Mucosa of stomach (tissue), 1 donor: ENCODE data around the gene RLN2.
"Not testable (repeated sequence)": the region's sequence is repeated elsewhere in the genome, so short reads cannot be mapped to it uniquely, and the experiment has no call there.

Source experiments
- H3K27me3 ChIP-seq: one replicate; pipeline ENCODE4 v1.7.0; 2013; ENCODE audit warnings: mild to moderate bottlenecking, low read length; ENCODE audit not compliant: control insufficient read depth, insufficient read depth
- H3K36me3 ChIP-seq: one replicate; pipeline ENCODE4 v1.7.0; 2013; ENCODE audit warnings: low read length; ENCODE audit not compliant: control insufficient read depth, insufficient read depth
- H3K4me1 ChIP-seq: one replicate; pipeline ENCODE4 v1.7.0; 2013; ENCODE audit warnings: mild to moderate bottlenecking, low read length; ENCODE audit not compliant: control insufficient read depth, insufficient read depth
- H3K4me3 ChIP-seq: one replicate; pipeline ENCODE4 v1.7.0; 2013; ENCODE audit warnings: low read length
- H3K9ac ChIP-seq: one replicate; pipeline ENCODE4 v1.7.0; 2013; ENCODE audit warnings: mild to moderate bottlenecking, low read length, moderate library complexity
- H3K9me3 ChIP-seq: one replicate; pipeline ENCODE4 v1.7.0; 2013; ENCODE audit warnings: mild to moderate bottlenecking, low read length, moderate library complexity; ENCODE audit not compliant: control insufficient read depth
- donor health status: Pancreatic carcinoma.

RLN2 gene, protein sequence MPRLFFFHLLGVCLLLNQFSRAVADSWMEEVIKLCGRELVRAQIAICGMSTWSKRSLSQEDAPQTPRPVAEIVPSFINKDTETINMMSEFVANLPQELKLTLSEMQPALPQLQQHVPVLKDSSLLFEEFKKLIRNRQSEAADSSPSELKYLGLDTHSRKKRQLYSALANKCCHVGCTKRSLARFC

DNA sequence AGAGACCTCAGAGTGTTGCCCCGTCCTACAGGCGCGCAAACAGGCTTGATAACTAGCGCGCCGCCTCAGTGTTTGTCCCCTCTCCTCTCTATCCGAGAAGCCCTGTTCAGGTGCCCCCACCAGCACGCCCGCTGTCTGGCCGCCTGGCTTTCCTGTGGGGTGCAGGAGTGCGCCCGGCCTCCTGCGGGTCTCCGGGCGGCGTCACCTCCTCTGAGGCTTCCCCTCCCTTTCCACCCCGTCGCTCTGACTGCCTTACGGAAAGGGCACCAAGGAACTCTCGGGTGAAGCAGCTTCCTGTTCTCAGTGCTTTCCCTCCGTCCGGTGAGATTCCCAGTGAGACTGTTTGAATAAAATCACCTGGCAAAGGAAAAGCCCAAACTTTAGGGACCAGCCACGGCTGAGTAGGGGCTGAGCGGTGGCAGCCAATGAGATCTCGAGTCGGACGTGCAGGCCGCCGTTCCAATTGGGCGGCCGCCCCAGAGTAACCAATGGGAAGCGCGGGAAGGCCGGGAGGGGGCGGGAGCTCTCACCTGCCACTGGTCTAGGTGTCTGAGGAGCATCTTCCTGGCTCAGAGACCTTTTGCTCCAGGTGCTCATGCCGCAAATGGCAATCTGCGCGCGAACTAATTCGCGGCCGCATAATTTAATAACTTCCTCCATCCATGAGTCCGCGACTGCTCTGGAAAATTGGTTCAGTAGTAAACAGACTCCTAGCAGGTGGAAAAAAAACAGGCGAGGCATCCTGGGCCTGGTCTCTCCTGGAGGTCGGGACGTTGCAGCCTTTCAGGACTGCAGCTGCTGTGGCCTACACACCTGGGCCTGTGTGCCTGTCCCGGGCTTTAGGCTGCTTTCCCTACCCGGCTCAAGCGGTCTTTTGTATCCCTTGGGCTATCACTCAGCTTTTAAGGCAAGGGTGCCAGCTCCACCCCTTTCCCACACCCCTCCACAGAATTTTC, at the start of gene RLN2:
TSS of gene RLN2 (minus strand) at position 877 of the 956 bp plus-strand sequence. CDS start at position 741, 136 bp downstream.
- not testable (repeated sequence) for H3K9me3 ChIP-seq, H3K36me3 ChIP-seq, H3K27me3 ChIP-seq, H3K4me1 ChIP-seq, H3K4me3 ChIP-seq, H3K9ac ChIP-seq

DNA sequence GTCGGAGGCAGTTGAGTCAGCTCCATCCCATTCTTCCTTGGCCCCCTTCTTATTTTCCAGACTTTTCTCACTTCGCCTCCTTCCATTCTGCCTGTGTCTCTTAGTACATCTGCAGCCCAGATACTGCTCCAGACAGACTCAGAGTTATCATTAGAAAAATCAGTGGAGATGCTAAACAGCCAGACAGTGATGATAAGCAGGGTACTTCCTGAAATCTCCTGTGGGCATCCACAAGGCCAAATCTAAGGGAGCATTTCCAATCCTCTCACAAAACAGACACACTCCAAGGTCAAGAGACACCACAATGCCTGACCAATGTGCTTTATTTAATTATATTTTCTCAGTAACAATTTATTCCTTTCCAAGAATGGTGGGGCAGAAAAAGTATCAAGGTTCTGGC, 49.7 kb upstream of the RLN2 start:
- Histone ChIP-seq H3K4me1 (no peaks in the 10 kb centered on the region), H3K36me3 (no peaks in the 10 kb centered on the region), H3K9me3 (no peaks in the 10 kb centered on the region), H3K9ac (no peak overlapping the region), H3K27me3 (no peaks in the 10 kb centered on the region), H3K4me3 (no peak overlapping the region)

DNA sequence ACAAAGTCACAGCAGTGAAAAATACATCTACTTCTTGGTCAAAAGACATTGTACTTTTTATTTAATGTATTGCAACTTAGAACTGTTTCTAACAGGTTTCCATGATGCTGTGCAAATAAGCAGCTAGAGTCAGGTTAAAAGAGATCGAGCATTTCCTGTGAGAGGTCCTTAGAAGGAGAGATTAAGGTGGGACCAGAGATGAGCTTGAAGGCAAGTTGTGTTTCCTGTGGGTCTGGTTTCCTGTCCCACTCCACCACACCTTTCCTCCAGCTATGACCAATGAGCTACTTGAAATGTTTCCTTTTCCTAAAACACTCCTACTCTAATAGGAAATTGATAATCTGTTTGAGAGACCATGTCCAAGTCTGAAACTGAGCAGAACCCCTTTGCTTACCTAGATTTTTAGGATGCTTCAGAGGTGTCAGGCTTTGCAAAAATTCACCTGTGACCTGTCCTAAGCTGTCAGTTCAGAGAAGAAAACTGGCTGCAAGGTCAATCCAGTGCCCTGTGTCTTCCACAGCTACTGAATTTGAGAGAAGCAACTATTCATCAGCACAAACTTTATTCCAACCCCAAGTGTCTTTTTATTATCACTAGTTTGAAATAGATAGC, 48.2 kb upstream of the RLN2 start:
- H3K9ac ChIP-seq, result no peak overlapping the region
- H3K27me3 ChIP-seq, result no peaks in the 10 kb centered on the region
- H3K4me3 ChIP-seq, result no peak overlapping the region
- no peaks in the 10 kb centered on the region for H3K9me3 ChIP-seq
- H3K4me1 ChIP-seq, result no peaks in the 10 kb centered on the region
- no peaks in the 10 kb centered on the region for H3K36me3 ChIP-seq

DNA sequence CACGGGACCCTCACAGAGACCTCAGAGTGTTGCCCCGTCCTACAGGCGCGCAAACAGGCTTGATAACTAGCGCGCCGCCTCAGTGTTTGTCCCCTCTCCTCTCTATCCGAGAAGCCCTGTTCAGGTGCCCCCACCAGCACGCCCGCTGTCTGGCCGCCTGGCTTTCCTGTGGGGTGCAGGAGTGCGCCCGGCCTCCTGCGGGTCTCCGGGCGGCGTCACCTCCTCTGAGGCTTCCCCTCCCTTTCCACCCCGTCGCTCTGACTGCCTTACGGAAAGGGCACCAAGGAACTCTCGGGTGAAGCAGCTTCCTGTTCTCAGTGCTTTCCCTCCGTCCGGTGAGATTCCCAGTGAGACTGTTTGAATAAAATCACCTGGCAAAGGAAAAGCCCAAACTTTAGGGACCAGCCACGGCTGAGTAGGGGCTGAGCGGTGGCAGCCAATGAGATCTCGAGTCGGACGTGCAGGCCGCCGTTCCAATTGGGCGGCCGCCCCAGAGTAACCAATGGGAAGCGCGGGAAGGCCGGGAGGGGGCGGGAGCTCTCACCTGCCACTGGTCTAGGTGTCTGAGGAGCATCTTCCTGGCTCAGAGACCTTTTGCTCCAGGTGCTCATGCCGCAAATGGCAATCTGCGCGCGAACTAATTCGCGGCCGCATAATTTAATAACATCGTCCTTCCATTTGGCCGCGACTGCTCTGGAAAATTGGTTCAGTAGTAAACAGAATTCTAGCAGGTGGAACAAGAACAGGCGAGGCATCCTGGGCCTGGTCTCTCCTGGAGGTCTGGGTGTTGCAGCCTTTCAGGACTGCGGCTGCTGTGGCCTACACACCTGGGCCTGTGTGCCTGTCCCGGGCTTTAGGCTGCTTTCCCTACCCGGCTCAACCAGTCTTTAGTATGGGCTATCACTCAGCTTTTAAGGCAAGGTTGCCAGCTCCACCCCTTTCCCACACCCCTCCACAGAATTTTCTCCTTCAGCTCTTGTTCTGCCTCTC, 34.8 kb upstream of the RLN2 start, which contains the start of gene RLN1:
TSS of gene RLN1 (minus strand) at position 885 of the 990 bp plus-strand sequence. CDS start at position 755, 130 bp downstream.
- H3K27me3 ChIP-seq, H3K4me3 ChIP-seq: not testable (repeated sequence)

DNA sequence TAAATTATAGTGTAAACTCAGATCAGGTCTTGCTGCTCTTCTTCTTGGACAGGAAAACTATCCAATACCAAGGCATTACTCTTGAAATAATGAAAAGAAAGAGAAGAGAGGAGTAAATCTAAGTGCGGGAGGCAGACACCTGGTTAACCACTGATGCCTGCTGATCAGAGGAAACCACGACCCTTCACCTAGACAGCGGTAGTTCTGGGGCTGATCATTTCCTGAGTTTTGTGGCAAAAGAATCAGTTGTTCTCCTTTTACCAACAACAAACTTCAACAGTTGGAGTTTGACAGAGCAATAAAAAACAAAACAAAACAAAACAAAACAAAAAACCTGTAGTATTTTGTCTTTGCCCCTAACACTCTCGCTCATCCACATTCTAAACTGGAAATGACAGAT, 32.2 kb upstream of the RLN2 start:
- H3K4me1 ChIP-seq, result no peaks in the 10 kb centered on the region
- no peaks in the 10 kb centered on the region for H3K27me3 ChIP-seq
- H3K9ac ChIP-seq, result no peak overlapping the region
- no peaks in the 10 kb centered on the region for H3K36me3 ChIP-seq
- H3K4me3 ChIP-seq, result no peak overlapping the region
- H3K9me3 ChIP-seq, result no peaks in the 10 kb centered on the region

More for the DNA sequence above, 34.8 kb upstream of the RLN2 start, which contains the start of gene RLN1:
- H3K9me3 ChIP-seq, H3K36me3 ChIP-seq, H3K4me1 ChIP-seq, H3K9ac ChIP-seq: not testable (repeated sequence)

DNA sequence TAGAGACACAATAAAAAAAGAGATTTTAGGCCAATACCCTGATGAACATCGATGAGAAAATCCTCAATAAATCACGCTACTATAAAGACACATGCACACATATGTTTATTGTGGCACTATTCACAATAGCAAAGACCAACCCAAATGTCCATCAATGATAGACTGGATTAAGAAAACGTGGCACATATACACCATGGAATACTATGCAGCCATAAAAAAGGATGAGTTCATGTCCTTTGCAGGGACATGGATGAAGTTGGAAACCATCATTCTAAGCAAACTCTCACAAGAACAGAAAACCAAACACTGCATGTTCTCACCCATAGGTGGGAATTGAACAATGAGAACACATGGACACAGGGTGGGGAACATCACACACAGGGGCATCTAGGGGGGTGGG, 26.8 kb upstream of the RLN2 start:
- not testable (repeated sequence) for H3K36me3 ChIP-seq, H3K9me3 ChIP-seq, H3K9ac ChIP-seq, H3K27me3 ChIP-seq, H3K4me3 ChIP-seq, H3K4me1 ChIP-seq

DNA sequence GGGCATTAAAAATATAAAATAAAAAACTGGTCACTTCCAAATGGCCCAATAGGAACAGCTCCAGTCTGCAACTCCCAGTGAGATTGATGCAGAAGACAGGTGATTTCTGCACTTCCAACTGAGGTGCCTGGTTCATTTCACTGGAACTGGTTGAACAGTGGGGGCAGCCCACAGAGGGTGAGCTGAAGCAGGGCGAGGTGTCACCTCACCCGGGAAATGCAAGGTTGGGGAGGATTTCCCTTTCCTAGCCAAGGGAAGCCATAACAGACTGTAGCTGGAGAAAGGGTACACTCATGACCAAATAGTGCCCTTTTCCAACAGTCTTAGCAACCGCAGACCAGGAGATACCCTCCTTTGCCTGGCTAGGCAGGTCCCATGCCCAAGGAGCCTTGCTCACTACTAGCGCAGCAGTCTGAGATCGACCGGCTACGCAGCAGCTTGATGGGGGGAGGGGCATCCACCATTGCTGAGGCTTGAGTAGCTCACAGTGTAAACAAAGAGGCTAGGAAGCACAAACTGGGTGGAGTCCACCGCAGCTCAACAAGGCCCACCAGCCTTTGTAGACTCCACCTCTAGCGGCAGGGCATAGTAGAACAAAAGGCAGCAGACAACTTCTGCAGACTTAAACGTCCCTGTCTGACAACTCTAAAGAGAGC, 22.5 kb upstream of the RLN2 start:
- Histone ChIP-seq H3K9me3 (no peaks in the 10 kb centered on the region), H3K27me3 (no peaks in the 10 kb centered on the region), H3K4me3 (no peak overlapping the region), H3K4me1 (peaks cover 9% of the 10 kb centered on the region), H3K9ac (no peak overlapping the region), H3K36me3 (no peaks in the 10 kb centered on the region)

DNA sequence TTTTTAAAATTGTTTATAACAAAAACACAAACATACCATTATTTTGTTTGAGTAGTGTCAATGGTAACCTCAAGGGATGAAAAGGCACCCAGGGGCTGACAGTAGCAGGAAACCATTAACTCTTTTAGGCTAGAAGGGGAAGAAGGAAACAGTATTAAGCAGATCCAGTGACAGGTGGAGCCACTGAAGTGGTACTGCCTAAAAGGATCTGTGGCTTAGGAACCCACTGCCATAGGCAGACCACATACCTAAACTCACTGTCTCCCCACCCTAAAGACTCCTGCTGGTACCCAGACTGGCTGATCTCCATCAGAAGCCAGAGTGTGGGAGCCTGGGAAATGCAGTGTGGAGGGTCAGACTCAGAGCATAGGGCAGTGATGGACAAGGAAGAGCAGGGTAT, 21.7 kb upstream of the RLN2 start:
- Histone ChIP-seq H3K4me3 (no peak overlapping the region), H3K36me3 (no peaks in the 10 kb centered on the region), H3K9me3 (no peaks in the 10 kb centered on the region), H3K27me3 (no peaks in the 10 kb centered on the region), H3K4me1 (peaks cover 9% of the 10 kb centered on the region), H3K9ac (no peak overlapping the region)

DNA sequence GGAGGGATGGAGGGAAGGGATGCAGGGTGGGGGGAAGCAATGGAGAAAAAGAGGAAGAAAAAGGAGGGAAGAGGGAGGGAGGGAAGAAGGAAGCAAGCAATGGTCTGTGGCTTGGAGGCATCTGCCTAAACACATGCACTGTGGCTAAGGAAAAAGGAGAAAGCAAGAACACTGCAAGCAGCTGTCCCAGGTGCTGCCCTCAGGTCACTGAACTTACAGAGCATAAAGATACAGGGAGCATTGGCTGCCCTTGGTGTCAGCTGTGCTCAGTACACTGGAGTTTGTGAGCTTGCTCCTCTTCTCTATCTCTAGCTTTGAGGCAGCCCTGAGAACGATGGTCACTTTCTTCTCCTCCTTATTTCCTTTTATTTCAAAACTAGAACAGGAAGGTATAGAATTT, 17.1 kb upstream of the RLN2 start:
- H3K9me3 ChIP-seq, H3K9ac ChIP-seq, H3K27me3 ChIP-seq, H3K4me1 ChIP-seq, H3K36me3 ChIP-seq, H3K4me3 ChIP-seq: not testable (repeated sequence)

DNA sequence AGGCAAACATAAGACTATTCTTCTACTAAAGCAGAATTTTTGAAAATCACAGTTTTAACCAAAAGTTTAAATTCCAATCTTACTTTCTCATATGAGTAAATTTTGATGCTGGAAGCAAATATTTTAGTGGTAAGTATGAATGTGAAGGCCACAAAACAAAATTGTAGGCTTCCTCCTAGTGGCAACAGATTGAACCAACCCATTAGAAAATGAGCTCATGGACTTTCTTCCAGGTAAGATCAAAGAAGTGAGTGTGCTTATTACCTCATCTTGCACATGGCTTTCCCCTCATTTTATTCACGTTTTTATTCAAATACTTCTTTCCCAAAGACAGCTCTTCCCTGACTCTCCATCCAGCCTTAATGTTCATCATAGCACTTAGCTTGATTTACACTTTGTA, 16.5 kb upstream of the RLN2 start:
- Histone ChIP-seq H3K4me3 (no peak overlapping the region), H3K27me3 (no peaks in the 10 kb centered on the region), H3K9ac (no peak overlapping the region), H3K4me1 (no peaks in the 10 kb centered on the region), H3K36me3 (no peaks in the 10 kb centered on the region), H3K9me3 (no peaks in the 10 kb centered on the region)

DNA sequence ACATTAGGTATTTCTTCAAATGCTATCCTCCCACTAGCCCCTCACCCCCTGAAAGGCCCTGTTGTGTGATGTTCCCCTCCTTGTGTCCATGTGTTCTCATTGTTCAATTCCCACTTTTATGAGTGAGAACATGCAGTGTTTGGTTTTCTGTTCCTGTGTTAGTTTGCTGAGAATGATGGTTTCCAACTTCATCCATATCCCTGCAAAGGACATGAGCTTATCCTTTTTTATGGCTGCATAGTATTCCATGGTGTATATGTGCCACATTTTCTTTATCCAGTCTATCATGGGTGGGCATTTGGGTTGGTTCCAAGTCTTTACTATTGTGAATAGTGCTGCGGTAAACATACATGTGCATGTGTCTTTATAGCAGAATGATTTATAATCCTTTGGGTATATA, 11.9 kb upstream of the RLN2 start:
- not testable (repeated sequence) for H3K4me3 ChIP-seq, H3K36me3 ChIP-seq, H3K4me1 ChIP-seq, H3K9me3 ChIP-seq, H3K9ac ChIP-seq, H3K27me3 ChIP-seq
